ENCODE measurements around the gene COPG1.
A peak's percentile ranks its signal among the peaks of the same experiment; 100 is the strongest.

The COPG1 gene

GRCh38 chr3:129282727-129283327 lies 33.4 kb downstream of the COPG1 start:
- DNase-seq, result no peak

DNA sequence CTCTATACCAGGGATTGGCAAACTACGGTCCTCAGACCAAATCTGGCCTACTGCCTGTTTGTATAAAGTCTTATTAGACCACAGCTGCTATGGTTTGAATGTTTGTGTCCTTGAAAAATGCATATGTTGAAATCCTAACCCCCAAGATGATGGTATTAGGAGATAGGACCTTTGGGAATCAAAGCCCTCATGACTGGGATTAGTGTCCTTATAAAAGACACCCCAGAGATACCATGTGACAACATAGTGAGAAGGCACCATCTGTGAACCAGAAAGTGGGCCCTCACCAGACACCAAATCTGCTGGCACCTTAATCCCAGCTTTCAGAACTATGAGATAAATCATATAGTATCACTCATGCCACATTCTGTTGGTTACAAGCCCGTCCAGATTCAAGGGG lies 36.7 kb downstream of the COPG1 start:
- no peak for DNase-seq

GRCh38 chr3:129288446-129288845 lies 39.0 kb downstream of the COPG1 start:
- no peak for DNase-seq

- DNase-seq, result no peak
These were observed 40.0 kb downstream of the COPG1 start for GRCh38 chr3:129289201-129289921.

DNA sequence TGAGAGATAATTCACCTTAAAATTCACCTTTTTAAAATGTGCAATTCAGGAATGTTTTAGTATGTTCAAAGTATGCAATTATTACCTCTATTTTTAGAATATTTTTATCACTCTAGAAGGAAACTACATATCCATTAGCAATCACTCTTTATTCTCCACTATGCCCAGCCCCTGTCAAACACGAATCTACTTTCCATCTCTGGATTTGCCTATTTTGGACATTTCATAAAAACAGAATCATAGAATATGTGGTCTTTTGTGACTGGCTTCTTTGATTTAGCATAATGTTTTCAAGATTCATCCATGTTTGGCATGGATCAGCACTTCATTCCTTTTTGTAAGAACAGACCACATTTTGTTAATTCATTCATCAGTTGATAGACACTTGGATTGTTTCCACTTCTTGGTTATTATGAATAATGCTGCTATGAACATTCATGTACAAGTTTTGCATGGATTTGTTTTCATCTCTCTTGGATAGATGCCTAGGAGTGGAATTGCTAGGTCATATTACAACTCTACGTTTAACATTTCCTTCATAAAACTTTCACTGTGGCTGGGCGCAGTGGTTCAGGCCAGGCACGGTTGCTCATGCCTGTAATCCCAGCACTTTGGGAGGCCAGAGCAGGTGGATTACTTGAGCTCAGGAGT lies 42.0 kb downstream of the COPG1 start:
- no peak for DNase-seq

DNA sequence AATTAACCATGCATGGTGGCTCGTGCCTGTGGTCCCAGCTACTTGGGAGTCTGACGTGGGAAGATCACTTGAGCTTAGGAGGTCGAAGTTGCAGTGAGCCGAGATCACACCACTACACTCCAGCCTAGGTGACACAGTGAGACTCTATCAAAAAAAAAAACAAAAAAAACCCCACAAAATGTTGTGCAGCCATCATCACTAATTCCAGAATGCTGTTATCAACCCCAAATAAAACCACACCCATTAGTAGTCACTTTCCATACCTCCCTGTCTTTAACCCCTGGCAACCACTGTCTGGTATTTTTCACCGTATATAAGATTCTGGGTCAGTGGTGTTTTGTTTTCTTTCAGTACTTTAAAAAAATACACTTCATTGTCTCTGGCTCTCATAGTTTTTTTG lies 45.9 kb downstream of the COPG1 start:
- DNase-seq, result no peak

GRCh38 chr3:129304146-129304961 lies 54.9 kb downstream of the COPG1 start:
- DNase-seq, result no peak

- no peak for DNase-seq
These were observed 55.5 kb downstream of the COPG1 start for GRCh38 chr3:129304962-129305222.

GRCh38 chr3:129305592-129306091 lies 56.2 kb downstream of the COPG1 start:
- no peak for DNase-seq

DNA sequence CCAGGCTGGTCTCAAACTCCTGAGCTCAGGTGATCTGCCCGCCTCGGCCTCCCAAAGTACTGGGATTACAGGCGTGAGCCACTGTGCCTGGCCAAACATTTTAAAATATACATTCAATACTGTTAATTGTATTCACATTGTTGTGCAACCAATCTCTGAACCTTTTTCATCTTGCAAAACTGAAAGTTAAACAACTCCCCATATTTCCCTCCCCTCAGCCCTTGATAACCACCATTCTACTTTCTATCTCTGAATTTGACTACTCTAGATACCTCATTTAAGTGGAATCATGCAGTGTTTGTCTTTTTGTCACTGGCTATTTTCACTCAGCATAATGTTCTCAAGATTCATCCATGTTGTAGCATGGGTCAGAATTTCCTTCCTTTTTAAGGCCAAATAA lies 59.2 kb downstream of the COPG1 start:
- DNase-seq, result no peak

DNA sequence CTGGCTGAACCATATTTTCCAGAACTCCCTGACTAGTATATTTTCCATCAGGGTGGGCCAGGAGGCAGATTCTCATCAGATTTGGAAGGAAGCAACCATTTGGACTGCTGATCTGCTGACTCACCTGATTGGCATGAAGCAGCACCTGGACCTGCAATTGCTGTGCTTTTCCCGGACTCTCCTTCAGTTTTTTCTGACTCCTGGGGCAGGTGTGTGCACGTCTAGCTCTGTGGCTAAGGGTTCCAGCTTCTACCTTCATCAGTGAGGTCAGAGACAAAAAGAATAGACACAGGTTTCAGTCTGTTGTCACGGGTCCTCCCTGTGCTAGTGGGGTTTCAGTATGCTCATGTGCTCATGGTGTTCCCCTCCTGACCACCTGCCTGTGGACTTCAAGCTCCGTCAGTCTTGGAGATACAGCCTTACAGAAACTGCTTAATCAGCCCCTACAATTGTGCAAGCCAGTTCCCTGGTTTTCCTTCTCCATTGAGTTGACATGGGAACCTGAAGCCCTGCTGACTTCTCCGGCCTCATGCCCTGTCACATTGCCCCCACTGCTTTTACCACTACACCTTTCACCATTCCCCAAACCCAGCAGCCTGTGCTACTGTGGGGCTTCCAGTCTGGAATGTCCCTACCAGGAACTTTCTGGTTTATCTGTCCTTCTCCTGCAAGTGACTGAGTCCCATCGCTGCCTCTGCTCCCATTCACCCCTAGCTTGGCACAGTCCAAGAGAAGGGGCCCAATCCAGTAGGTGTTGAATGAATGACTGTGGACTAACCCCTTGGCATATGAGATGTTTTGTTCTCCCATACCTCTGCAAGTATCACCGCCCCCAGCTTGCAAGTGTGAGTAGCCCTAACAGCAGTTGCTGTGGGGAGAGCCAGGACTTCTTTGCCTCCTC lies 61.0 kb downstream of the COPG1 start:
- no peak for DNase-seq

DNA sequence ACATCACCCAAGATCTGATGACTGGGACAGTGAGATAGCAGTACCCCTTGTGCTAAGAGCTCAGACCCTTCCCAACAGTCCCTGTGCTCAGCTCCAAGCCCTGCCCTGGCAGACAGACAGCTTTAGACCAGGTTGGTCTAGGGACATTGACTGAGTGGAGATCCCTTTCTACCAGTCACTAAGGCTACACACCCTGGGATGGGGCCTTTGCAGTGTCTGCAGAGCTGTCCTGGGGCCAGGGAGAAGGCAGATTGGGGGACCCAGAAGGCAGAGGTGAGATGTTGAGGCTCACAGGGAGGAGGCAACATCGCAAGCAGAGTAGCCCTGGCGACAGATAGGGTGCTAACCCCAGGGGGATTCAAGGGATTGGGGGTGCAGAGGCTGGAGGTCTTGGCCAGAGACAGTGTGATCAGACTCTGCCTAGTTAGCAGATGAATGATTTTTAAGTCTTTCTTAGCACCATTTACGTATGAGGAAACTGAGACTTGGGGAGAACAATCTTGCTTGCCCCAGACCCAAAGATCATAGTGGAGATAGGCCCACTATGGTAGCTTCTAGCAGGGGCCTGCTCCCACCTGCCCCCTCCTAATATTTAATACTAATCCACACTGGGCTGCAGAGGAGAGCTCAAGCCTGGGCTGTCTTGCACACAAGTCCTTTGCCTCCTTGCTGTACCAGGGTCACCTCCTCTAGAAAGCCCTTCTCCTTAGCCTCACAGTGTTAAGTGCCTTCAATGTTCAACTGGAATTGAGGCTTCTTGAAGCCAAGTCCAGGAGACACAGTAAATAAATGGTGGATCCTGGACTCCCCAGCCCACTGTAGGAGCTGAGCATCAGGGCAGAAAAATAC lies 61.9 kb downstream of the COPG1 start:
- DNase-seq, result no peak

- DNase-seq, result no peak
These were observed 62.7 kb downstream of the COPG1 start for GRCh38 chr3:129312021-129312639.

DNA sequence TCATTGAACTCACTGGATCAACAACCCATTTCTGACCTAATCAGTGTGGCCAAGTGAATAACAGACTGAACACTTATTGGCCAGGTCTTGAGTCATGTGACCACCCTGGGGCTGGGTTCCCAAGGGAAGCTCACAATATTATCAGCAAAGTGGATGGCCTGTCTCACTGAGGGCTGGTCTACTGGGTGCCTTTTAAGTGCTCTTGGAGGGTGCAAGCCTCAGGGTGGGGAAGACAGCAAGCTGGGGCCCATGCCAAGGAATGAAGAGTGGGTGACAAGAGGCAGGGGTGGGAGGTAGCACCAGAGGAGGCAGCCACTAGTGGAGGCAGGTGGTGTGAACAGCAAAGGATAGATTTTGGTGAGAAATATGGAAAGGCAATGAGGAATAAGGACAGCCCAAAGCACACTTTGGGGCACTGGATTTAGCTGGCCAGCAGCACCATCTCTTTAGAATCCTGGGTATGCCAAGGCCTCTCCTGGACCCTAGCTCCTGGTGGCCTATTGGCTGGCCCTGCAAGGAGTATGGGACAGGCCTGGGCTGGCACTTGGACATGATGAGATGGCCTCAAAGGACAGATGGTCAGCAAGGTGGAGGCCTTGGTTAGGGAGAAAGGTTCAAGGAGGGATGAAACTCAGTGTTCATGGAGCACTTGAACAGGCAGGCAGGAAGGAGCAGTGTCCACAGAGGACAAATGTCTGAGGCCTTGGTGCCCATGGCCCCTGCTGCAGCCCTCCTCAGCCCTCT lies 63.4 kb downstream of the COPG1 start:
- no peak for DNase-seq

GRCh38 chr3:129313415-129313664 lies 63.9 kb downstream of the COPG1 start:
- DNase-seq, result no peak

- no peak for DNase-seq
These were observed 64.4 kb downstream of the COPG1 start for GRCh38 chr3:129313665-129314385.

DNA sequence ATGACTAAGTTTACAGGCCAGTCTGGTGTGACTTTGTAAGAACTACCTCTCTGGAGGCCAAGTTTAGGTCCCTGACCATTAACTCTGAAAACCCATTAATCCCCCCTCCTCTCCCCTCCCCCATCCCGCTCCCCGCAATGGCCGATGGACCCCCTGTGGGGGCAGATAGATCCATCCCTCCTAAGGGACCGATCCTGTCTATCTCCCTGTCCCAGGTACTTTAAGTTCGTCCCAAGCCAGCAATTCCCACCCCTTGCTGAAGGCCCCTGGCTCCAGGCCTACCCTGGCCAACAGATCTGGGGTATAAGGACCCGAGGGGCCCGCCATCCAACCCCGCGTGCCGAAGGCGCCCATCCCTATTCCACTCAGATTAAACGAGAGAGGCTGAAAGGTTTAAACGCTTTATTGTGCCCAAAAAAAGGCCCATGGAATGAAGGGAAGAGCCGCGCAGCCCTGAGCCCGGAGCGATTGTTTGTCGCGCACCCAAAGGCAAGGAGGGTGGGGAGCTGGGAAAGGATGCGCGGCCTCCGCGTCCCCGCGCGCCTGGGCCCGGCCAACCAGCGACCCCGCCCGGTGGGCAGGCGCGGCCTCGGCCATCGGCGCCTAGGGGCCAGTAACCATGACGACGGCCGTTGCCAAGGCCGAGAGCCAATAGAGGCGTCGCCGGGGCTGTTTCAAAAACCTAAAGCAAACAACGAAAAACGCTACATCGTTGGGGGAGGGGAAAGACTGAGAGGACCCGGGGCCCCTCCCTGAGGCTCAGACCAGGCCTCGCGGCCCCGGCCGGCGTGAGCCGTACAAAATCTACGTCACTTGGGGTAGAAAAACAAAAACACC lies 65.2 kb downstream of the COPG1 start:
- peak; percentile 39 for DNase-seq

DNA sequence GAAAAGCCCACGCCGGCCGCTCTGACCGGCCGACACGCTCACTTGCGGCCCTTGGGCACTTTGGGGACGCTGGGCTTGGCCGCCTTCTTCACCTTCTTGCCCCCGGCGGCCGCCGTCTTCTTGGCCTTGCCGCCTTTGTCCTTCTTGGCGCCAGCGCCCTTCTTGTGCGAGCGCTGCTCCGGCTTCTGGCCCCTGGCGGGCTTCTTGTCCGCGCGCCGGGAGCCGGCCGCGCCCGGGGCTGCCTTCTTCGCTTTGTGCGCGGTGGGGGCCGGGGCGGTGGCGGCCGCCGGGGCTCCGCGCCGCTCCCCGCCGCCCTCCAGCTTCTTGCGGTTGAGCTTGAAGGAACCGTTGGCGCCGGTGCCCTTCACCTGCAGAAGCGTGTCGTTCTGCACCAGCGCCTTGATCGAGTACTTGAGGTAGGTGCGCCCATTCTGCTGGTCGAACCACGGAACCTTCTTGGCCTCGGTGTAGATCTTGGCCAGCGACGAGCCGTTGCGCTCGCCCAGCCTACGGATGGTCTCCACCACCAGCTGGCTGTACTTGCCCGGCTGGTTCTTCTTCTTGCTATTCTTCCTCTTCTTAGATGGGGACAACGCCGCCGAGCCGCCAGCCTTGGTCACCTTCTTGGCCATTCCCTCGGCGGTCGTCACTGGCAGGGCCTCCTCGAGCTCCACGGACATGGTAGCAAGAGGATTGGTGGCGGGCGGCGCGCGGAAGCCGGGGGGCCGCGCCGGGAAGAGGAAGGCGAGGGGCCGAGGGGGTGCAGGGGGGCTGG lies 66.0 kb downstream of the COPG1 start:
- DNase-seq, result peak; percentile 29
